Fibroblast of the aortic adventitia (primary cell): Measurements from ENCODE around the gene TULP3. TPM values are rescaled to one million over a fixed set of nuclear protein-coding genes. Genes with fewer than 3 reads are reported as not detected.

Experiments
- DNase-seq: peaks from one replicate; pipeline ENCODE4 v3.0.0-alpha.2; 2010; ENCODE audit warnings: low read depth
- H3K4me3 ChIP-seq: 2 replicates; pipeline ENCODE4 v1.5.1; 2011; ENCODE audit warnings: low read depth, mild to moderate bottlenecking, control low read depth, low read length, moderate library complexity
- CTCF ChIP-seq: IDR thresholded peaks from 2 replicates; pipeline ENCODE4 v1.5.1; 2011; ENCODE audit warnings: mild to moderate bottlenecking, low read length, control low read depth, inconsistent platforms; ENCODE audit not compliant: insufficient read depth
- total RNA-seq: library from RNA; depleted of rRNA; stranded (reverse); fragments of >200 nt; gene quantifications from 2 replicates; pipeline ENCODE4 v1.2.3, GENCODE V29; 2012; ENCODE audit warnings: low replicate concordance

TULP3 gene
- total RNA-seq, 1 donor, result 56.6 TPM

GRCh38 chr12:2877047-2877952 is 13.4 kb upstream of the TULP3 start, which contains the start of the genes FOXM1 and RHNO1:
Gene FOXM1, minus strand, starts transcription at chr12:2877174. Its CDS starts 2,696 bp downstream, at chr12:2874478.
Gene RHNO1, plus strand, starts transcription at chr12:2877223. Its CDS starts 8,144 bp downstream, at chr12:2885367.
- peak; percentile 26 for TF ChIP-seq CTCF
- DNase-seq, result peak; percentile 85
- H3K4me3 ChIP-seq, result peak within 1 kb of the TSS; percentile 82

- peak overlapping the region; percentile 82 for H3K4me3 ChIP-seq
- peak; percentile 63 for DNase-seq
- TF ChIP-seq CTCF, result no peak
These were observed 12.5 kb upstream of the TULP3 start for GRCh38 chr12:2877953-2878732.

- no peak overlapping the region for H3K4me3 ChIP-seq
- DNase-seq, result no peak
- TF ChIP-seq CTCF, result no peak
These were observed 10.8 kb upstream of the TULP3 start for GRCh38 chr12:2879853-2880252.

GRCh38 chr12:2884810-2885209 is 5.9 kb upstream of the TULP3 start:
- no peak for DNase-seq
- H3K4me3 ChIP-seq, result no peak overlapping the region
- TF ChIP-seq CTCF, result no peak

- no peak for TF ChIP-seq CTCF
- H3K4me3 ChIP-seq, result no peak overlapping the region
- no peak for DNase-seq
These were observed 3.8 kb upstream of the TULP3 start for GRCh38 chr12:2886768-2887450.

GRCh38 chr12:2890001-2890387 is 697 bp upstream of the TULP3 start:
- TF ChIP-seq CTCF, result no peak
- H3K4me3 ChIP-seq, result peak overlapping the region; percentile 68
- no peak for DNase-seq
